Hepatocyte (in vitro differentiated cells): ENCODE data around the gene THNSL1. TPM values are rescaled to one million over a fixed set of nuclear protein-coding genes. Genes with fewer than 3 reads are reported as not detected.

Experiments used
- DNase-seq: peaks from one replicate; pipeline ENCODE4 v3.0.0-alpha.2; 2016; ENCODE audit warnings: low spot score
- H2AFZ ChIP-seq: fragments of 200-600 bp; sonication (generic); 2 replicates; pipeline ENCODE4 v1.6.0; 2016; ENCODE audit warnings: antibody characterized with exemption, mild to moderate bottlenecking
- H3K27ac ChIP-seq: fragments of 200-600 bp; sonication (generic); 2 replicates; pipeline ENCODE4 v1.5.1; 2016; ENCODE audit warnings: mild to moderate bottlenecking
- H3K27me3 ChIP-seq: fragments of 200-600 bp; sonication (generic); 2 replicates; pipeline ENCODE4 v1.6.1; 2016
- H3K36me3 ChIP-seq: fragments of 200-600 bp; sonication (generic); replicated peaks from 2 replicates; pipeline ENCODE4 v1.5.1; 2016; ENCODE audit warnings: low read depth; ENCODE audit not compliant: insufficient read depth
- H3K4me1 ChIP-seq: fragments of 200-600 bp; sonication (generic); 2 replicates; pipeline ENCODE4 v1.5.1; 2016; ENCODE audit warnings: mild to moderate bottlenecking, moderate library complexity; ENCODE audit not compliant: insufficient read depth
- H3K4me2 ChIP-seq: fragments of 200-600 bp; sonication (generic); 2 replicates; pipeline ENCODE4 v1.6.0; 2016
- H3K4me3 ChIP-seq: fragments of 200-600 bp; sonication (generic); 2 replicates; pipeline ENCODE4 v1.5.1; 2016; ENCODE audit warnings: mild to moderate bottlenecking
- H3K79me2 ChIP-seq: fragments of 200-600 bp; sonication (generic); 2 replicates; pipeline ENCODE4 v1.6.0; 2017; ENCODE audit warnings: mild to moderate bottlenecking
- H3K9me2 ChIP-seq: fragments of 200-600 bp; sonication (generic); replicated peaks from 2 replicates; pipeline ENCODE4 v1.6.0; 2017; ENCODE audit warnings: mild to moderate bottlenecking; ENCODE audit not compliant: insufficient read depth
- H3K9me3 ChIP-seq: fragments of 200-600 bp; sonication (generic); 2 replicates; pipeline ENCODE4 v1.5.1; 2016; ENCODE audit warnings: low read depth, mild to moderate bottlenecking
- H4K20me1 ChIP-seq: fragments of 200-600 bp; sonication (generic); 2 replicates; pipeline ENCODE4 v1.6.0; 2016; ENCODE audit warnings: mild to moderate bottlenecking; ENCODE audit not compliant: insufficient read depth, poor library complexity, severe bottlenecking
- EZH2 ChIP-seq: fragments of 200-600 bp; sonication (generic); IDR thresholded peaks from 2 replicates; pipeline ENCODE4 v1.6.1; 2016; ENCODE audit warnings: antibody characterized with exemption, mild to moderate bottlenecking, borderline replicate concordance
- EZH2phosphoT487 ChIP-seq: fragments of 200-600 bp; sonication (generic); IDR thresholded peaks from one replicate; pipeline ENCODE4 v1.6.1; 2018; ENCODE audit warnings: antibody characterized with exemption, mild to moderate bottlenecking, low read depth, moderate library complexity; ENCODE audit not compliant: unreplicated experiment, severe bottlenecking
- WGBS: methylation state at CpG from one replicate; pipeline ENCODE4 v1.1.6; 2016; ENCODE audit warnings: low lambda C conversion rate; ENCODE audit errors: missing lambda C conversion rate; 5-methylcytosine and 5-hydroxymethylcytosine counted together
- polyA plus RNA-seq: library from polyadenylated mRNA; unstranded; fragments of >200 nt; fragmentation: Nextera tagmentation; extraction: Ambion mirVana; gene quantifications from 2 replicates; pipeline ENCODE4 v1.2.1, GENCODE V29; 2016
- total RNA-seq: library from RNA; depleted of rRNA; stranded (reverse); fragments of >200 nt; gene quantifications from 2 replicates; pipeline ENCODE4 v1.2.3, GENCODE V29; 2014
- TF ChIP-seq, protein P1 (sequence below): fragments of 200-600 bp; sonication (generic); IDR thresholded peaks from 2 replicates; pipeline ENCODE4 v1.5.1; 2016; ENCODE audit warnings: antibody characterized with exemption, mild to moderate bottlenecking; ENCODE audit not compliant: poor library complexity

THNSL1 gene
- total and polyA plus RNA-seq, 2 experiments from 2014 or later: 2.5 to 7.1 TPM

GRCh38 chr10:25064401-25064800 lies 48.0 kb downstream of the THNSL1 start:
- Histone ChIP-seq H4K20me1 (no peaks in the 10 kb centered on the region), H3K4me2 (no peak overlapping the region), H3K27ac (no peak overlapping the region), H2AFZ (no peak overlapping the region), H3K9me3 (no peaks in the 10 kb centered on the region), H3K79me2 (no peaks in the 10 kb centered on the region), H3K27me3 (no peaks in the 10 kb centered on the region), H3K36me3 (no peaks in the 10 kb centered on the region), H3K4me3 (no peak overlapping the region), H3K9me2 (no peaks in the 10 kb centered on the region), H3K4me1 (peaks cover 26% of the 10 kb centered on the region)
- WGBS: 82% methylated on average over 2 of the region's 2 CpGs
- TF ChIP-seq EZH2phosphoT487 (no peak), EZH2 (no peak)
- TF ChIP-seq, protein P1, sequence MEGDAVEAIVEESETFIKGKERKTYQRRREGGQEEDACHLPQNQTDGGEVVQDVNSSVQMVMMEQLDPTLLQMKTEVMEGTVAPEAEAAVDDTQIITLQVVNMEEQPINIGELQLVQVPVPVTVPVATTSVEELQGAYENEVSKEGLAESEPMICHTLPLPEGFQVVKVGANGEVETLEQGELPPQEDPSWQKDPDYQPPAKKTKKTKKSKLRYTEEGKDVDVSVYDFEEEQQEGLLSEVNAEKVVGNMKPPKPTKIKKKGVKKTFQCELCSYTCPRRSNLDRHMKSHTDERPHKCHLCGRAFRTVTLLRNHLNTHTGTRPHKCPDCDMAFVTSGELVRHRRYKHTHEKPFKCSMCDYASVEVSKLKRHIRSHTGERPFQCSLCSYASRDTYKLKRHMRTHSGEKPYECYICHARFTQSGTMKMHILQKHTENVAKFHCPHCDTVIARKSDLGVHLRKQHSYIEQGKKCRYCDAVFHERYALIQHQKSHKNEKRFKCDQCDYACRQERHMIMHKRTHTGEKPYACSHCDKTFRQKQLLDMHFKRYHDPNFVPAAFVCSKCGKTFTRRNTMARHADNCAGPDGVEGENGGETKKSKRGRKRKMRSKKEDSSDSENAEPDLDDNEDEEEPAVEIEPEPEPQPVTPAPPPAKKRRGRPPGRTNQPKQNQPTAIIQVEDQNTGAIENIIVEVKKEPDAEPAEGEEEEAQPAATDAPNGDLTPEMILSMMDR: no peak
- DNase-seq: no peak

DNA sequence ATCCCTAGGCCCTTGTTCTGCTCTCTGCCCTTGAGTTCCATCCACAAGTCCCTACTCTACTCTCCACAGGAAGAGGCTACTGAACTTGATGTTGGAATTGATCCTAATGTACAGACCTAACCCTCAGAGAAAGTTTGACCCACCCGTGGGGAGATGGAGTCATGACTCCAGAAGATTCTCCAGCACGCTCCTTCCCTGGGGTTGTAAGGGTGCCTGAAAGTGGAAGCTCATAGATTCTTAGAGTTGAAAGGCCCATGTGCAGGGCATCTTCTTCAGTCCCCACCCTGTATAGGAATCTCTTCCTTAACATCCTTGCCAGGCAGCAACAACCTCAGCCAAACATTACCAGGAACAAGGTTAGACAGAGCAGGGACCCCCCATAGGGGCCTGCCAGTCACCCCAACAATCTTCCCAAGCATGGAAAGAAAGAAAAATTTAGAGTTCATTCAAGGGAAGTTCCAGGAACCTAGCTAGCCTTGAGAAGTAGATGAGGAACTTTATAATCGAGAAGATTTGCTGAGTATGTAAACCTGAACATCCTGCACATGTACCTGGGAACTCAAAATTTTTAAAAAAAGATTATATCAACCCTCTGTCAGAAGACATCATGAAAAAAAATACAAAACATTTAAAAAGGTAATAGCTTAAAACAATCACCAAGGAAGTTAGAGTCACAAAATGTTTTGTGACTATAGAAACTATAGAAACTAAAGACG lies 49.5 kb downstream of the THNSL1 start:
- Histone ChIP-seq H3K79me2 (no peaks in the 10 kb centered on the region), H4K20me1 (no peaks in the 10 kb centered on the region), H3K4me3 (no peak overlapping the region), H3K9me2 (no peaks in the 10 kb centered on the region), H3K36me3 (no peaks in the 10 kb centered on the region), H3K9me3 (no peaks in the 10 kb centered on the region), H3K27me3 (no peaks in the 10 kb centered on the region), H3K4me2 (no peak overlapping the region), H3K27ac (no peak overlapping the region), H3K4me1 (peaks cover 18% of the 10 kb centered on the region), H2AFZ (no peak overlapping the region)
- 92% methylated on average over 4 of the region's 4 CpGs for WGBS
- no peak for TF ChIP-seq EZH2
- TF ChIP-seq, protein P1: no peak
- no peak for DNase-seq

DNA sequence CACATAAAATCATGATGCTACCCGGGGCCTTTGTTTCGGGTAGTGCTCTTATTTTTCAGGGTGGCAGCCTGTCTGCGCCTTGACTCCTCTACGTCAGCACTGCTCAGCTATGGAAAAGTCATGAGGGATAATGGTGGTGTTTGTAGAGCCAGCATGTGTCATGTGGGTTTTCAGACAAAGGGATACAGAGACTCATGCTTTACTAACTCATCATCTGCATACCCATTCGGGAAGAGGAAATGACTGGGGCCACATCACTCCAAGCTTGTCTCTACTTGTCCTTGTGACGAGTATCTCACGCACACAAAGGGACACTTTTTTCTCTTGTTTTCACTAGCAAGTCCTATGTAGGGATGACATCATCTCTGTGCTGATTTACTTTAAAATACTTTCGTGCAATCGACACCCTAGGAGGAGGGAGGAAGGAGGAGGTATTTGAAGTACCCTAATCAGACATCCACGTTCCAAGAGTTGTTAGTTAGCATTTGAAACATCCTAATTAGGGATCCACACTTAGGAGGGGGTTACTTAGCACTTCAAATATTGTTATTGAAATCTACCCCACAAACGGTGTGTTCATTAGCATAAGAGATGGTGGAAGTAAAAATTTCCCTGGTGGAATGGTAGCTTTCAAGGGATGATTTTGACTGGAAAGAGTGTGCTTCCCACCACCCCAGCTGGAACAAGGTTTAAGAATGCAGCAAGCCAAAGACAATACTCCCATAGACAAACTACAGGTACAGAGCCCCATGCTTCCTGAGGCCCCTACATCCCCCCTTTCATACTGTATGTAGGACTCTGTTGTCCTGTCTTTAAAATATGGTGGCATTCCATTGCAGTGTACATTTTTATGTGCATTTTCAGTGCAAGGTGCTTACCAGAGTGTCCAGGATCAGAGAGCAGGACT lies 52.0 kb downstream of the THNSL1 start:
- no peaks in the 10 kb centered on the region for H3K36me3 ChIP-seq
- no peaks in the 10 kb centered on the region for H3K79me2 ChIP-seq
- 55% methylated on average over 11 of the region's 11 CpGs for WGBS
- H3K27ac ChIP-seq: no peak overlapping the region
- no peak overlapping the region for H2AFZ ChIP-seq
- no peak overlapping the region for H3K4me2 ChIP-seq
- no peak for DNase-seq
- no peaks in the 10 kb centered on the region for H3K9me3 ChIP-seq
- H3K9me2 ChIP-seq: no peaks in the 10 kb centered on the region
- TF ChIP-seq EZH2phosphoT487 (no peak), EZH2 (no peak)
- TF ChIP-seq, protein P1: no peak
- no peaks in the 10 kb centered on the region for H3K4me1 ChIP-seq
- H3K27me3 ChIP-seq: no peaks in the 10 kb centered on the region
- H4K20me1 ChIP-seq: no peaks in the 10 kb centered on the region
- no peak overlapping the region for H3K4me3 ChIP-seq
